ENCODE results near the gene CLHC1. TPM values are rescaled to one million over a fixed set of nuclear protein-coding genes. Genes with fewer than 3 reads are reported as not detected.

The CLHC1 gene
- total and polyA plus RNA-seq, 2 of the 8 experiments (the other 6 are each of a cell fraction or from before 2014, with no cell fraction given): 2.6 to 10.8 TPM

DNA sequence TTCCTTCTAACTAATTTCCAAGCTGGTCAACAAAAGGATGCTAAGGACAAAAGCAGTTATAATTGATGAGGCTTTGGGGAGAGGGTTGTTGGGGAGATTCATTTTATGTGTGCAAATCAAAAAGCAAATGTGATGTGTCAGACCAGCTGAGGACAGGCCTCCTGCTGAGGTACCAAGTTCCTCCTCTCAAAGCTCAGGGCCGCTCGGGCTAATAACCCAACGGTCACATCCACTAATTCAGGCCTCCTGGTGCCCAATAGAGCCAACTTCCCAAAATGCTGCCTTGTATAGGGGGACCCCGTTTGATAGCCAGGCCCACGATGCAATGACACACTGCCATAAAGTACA is 93.2 kb downstream of the CLHC1 start (continued):
- TF ChIP-seq, protein P1, sequence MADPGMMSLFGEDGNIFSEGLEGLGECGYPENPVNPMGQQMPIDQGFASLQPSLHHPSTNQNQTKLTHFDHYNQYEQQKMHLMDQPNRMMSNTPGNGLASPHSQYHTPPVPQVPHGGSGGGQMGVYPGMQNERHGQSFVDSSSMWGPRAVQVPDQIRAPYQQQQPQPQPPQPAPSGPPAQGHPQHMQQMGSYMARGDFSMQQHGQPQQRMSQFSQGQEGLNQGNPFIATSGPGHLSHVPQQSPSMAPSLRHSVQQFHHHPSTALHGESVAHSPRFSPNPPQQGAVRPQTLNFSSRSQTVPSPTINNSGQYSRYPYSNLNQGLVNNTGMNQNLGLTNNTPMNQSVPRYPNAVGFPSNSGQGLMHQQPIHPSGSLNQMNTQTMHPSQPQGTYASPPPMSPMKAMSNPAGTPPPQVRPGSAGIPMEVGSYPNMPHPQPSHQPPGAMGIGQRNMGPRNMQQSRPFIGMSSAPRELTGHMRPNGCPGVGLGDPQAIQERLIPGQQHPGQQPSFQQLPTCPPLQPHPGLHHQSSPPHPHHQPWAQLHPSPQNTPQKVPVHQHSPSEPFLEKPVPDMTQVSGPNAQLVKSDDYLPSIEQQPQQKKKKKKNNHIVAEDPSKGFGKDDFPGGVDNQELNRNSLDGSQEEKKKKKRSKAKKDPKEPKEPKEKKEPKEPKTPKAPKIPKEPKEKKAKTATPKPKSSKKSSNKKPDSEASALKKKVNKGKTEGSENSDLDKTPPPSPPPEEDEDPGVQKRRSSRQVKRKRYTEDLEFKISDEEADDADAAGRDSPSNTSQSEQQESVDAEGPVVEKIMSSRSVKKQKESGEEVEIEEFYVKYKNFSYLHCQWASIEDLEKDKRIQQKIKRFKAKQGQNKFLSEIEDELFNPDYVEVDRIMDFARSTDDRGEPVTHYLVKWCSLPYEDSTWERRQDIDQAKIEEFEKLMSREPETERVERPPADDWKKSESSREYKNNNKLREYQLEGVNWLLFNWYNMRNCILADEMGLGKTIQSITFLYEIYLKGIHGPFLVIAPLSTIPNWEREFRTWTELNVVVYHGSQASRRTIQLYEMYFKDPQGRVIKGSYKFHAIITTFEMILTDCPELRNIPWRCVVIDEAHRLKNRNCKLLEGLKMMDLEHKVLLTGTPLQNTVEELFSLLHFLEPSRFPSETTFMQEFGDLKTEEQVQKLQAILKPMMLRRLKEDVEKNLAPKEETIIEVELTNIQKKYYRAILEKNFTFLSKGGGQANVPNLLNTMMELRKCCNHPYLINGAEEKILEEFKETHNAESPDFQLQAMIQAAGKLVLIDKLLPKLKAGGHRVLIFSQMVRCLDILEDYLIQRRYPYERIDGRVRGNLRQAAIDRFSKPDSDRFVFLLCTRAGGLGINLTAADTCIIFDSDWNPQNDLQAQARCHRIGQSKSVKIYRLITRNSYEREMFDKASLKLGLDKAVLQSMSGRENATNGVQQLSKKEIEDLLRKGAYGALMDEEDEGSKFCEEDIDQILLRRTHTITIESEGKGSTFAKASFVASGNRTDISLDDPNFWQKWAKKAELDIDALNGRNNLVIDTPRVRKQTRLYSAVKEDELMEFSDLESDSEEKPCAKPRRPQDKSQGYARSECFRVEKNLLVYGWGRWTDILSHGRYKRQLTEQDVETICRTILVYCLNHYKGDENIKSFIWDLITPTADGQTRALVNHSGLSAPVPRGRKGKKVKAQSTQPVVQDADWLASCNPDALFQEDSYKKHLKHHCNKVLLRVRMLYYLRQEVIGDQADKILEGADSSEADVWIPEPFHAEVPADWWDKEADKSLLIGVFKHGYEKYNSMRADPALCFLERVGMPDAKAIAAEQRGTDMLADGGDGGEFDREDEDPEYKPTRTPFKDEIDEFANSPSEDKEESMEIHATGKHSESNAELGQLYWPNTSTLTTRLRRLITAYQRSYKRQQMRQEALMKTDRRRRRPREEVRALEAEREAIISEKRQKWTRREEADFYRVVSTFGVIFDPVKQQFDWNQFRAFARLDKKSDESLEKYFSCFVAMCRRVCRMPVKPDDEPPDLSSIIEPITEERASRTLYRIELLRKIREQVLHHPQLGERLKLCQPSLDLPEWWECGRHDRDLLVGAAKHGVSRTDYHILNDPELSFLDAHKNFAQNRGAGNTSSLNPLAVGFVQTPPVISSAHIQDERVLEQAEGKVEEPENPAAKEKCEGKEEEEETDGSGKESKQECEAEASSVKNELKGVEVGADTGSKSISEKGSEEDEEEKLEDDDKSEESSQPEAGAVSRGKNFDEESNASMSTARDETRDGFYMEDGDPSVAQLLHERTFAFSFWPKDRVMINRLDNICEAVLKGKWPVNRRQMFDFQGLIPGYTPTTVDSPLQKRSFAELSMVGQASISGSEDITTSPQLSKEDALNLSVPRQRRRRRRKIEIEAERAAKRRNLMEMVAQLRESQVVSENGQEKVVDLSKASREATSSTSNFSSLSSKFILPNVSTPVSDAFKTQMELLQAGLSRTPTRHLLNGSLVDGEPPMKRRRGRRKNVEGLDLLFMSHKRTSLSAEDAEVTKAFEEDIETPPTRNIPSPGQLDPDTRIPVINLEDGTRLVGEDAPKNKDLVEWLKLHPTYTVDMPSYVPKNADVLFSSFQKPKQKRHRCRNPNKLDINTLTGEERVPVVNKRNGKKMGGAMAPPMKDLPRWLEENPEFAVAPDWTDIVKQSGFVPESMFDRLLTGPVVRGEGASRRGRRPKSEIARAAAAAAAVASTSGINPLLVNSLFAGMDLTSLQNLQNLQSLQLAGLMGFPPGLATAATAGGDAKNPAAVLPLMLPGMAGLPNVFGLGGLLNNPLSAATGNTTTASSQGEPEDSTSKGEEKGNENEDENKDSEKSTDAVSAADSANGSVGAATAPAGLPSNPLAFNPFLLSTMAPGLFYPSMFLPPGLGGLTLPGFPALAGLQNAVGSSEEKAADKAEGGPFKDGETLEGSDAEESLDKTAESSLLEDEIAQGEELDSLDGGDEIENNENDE (IDR thresholded peaks at IDR 0.05; ENCODE audit: insufficient replicate concordance, low read length): no peak
